IMR-90 (cell line): Measurements from ENCODE around the gene SETD6. TPM values are rescaled to one million over a fixed set of nuclear protein-coding genes. Genes with fewer than 3 reads are reported as not detected.

Source experiments
- ATAC-seq: fragments of 200-7000 bp; cut with Tn5 transposase; 2 replicates; pipeline ENCODE4 v1.9.1; 2020; ENCODE audit warnings: low read depth, mild to moderate bottlenecking, moderate library complexity
- BruUV-seq: library from RNA; stranded (reverse); fragments of 400-500 nt; replicated peaks from 2 replicates; lab custom pipeline; 2021; lab: Mats Ljungman, UMichigan
- CTCF ChIA-PET: fragments of 300-600 bp; formaldehyde crosslinking; extraction: SDS; loops from one replicate; lab custom pipeline; 2021; ENCODE audit warnings: antibody characterized with exemption; lab: Yijun Ruan, JAX
- POLR2A ChIA-PET: fragments of 300-600 bp; sonication (Branson Sonifier 250); formaldehyde crosslinking; loops from one replicate; lab custom pipeline; 2022; ENCODE audit warnings: antibody characterized with exemption; ENCODE audit not compliant: unreplicated experiment; lab: Charles Lee
- DNase-seq: peaks from one replicate; pipeline ENCODE4 v3.0.0; 2013
- H2AFZ ChIP-seq: replicated peaks from 2 replicates; pipeline ENCODE3; 2013; ENCODE audit warnings: low read length, mild to moderate bottlenecking; ENCODE audit not compliant: poor library complexity
- H2AK5ac ChIP-seq: 2 replicates; pipeline ENCODE4 v1.6.1; 2013; ENCODE audit warnings: low read depth, low read length, inconsistent platforms
- H2AK9ac ChIP-seq: replicated peaks from 2 replicates; pipeline ENCODE3; 2013; ENCODE audit warnings: mild to moderate bottlenecking, low read depth, low read length, moderate library complexity; ENCODE audit not compliant: poor library complexity
- H2BK120ac ChIP-seq: 2 replicates; pipeline ENCODE4 v1.6.1; 2013; ENCODE audit warnings: low read depth, low read length, inconsistent platforms
- H2BK15ac ChIP-seq: 3 replicates; pipeline ENCODE4 v1.6.1; 2013; ENCODE audit warnings: low read depth, low read length, inconsistent platforms
- H2BK20ac ChIP-seq: 2 replicates; pipeline ENCODE4 v1.6.1; 2013; ENCODE audit warnings: low read depth, mild to moderate bottlenecking, inconsistent platforms, low read length, moderate library complexity
- H2BK5ac ChIP-seq: 2 replicates; pipeline ENCODE4 v1.6.1; 2013; ENCODE audit warnings: mild to moderate bottlenecking, low read depth, low read length, inconsistent platforms; ENCODE audit not compliant: poor library complexity, severe bottlenecking
- H3K14ac ChIP-seq: replicated peaks from 2 replicates; pipeline ENCODE4 v1.6.1; 2013; ENCODE audit warnings: low read depth, low read length, inconsistent platforms
- H3K18ac ChIP-seq: 2 replicates; pipeline ENCODE4 v1.6.1; 2013; ENCODE audit warnings: low read depth, low read length, control low read depth
- H3K23ac ChIP-seq: 2 replicates; pipeline ENCODE4 v1.6.1; 2013; ENCODE audit warnings: low read depth, low read length, inconsistent platforms
- H3K27ac ChIP-seq: 2 replicates; pipeline ENCODE4 v1.5.1; 2013; ENCODE audit warnings: mild to moderate bottlenecking, control low read depth, low read length; ENCODE audit not compliant: insufficient read depth
- H3K27me3 ChIP-seq: 2 replicates; pipeline ENCODE4 v1.6.1; 2013; ENCODE audit warnings: low read length; ENCODE audit not compliant: control insufficient read depth, insufficient read depth
- H3K36me3 ChIP-seq: 2 replicates; pipeline ENCODE4 v1.6.1; 2013; ENCODE audit warnings: low read length, mixed read lengths; ENCODE audit not compliant: control insufficient read depth, insufficient read depth
- H3K4ac ChIP-seq: 2 replicates; pipeline ENCODE4 v1.6.1; 2013; ENCODE audit warnings: low read depth, low read length, inconsistent platforms
- H3K4me1 ChIP-seq: 2 replicates; pipeline ENCODE4 v1.6.1; 2013; ENCODE audit warnings: low read length, mixed read lengths; ENCODE audit not compliant: control insufficient read depth, insufficient read depth
- H3K4me2 ChIP-seq: 2 replicates; pipeline ENCODE4 v1.6.1; 2013; ENCODE audit warnings: low read depth, mild to moderate bottlenecking, control low read depth, low read length, moderate library complexity
- H3K4me3 ChIP-seq: 2 replicates; pipeline ENCODE4 v1.5.1; 2013; ENCODE audit warnings: low read depth, mild to moderate bottlenecking, control low read depth, low read length, moderate library complexity; ENCODE audit not compliant: insufficient read depth
- H3K56ac ChIP-seq: 2 replicates; pipeline ENCODE4 v1.6.1; 2013; ENCODE audit warnings: low read length, inconsistent platforms; ENCODE audit not compliant: insufficient read depth; ENCODE audit errors: extremely low read depth
- H3K79me1 ChIP-seq, 2 experiments: 2 replicates each; pipeline ENCODE4 v1.6.1; 2013; ENCODE audit warnings: low read length in 2 of 2, inconsistent platforms in 1 of 2, low read depth in 1 of 2
- H3K9ac ChIP-seq: 2 replicates; pipeline ENCODE4 v1.6.1; 2013; ENCODE audit warnings: low read depth, low read length, control low read depth
- H3K9me1 ChIP-seq: 2 replicates; pipeline ENCODE4 v1.6.1; 2013; ENCODE audit warnings: low read length, inconsistent platforms; ENCODE audit not compliant: insufficient read depth
- H3K9me3 ChIP-seq: 2 replicates; pipeline ENCODE4 v1.6.1; 2013; ENCODE audit warnings: low read length; ENCODE audit not compliant: control insufficient read depth, insufficient read depth
- H4K20me1 ChIP-seq: 2 replicates; pipeline ENCODE4 v1.6.1; 2013; ENCODE audit warnings: low read length, inconsistent platforms; ENCODE audit not compliant: insufficient read depth
- H4K5ac ChIP-seq: 2 replicates; pipeline ENCODE4 v1.6.1; 2013; ENCODE audit warnings: mild to moderate bottlenecking, low read depth, low read length, control low read depth
- H4K8ac ChIP-seq, 2 experiments: 2 replicates each; pipeline ENCODE4 v1.6.1; 2013; ENCODE audit warnings: low read depth in 2 of 2, low read length in 2 of 2, control low read depth in 1 of 2, inconsistent platforms in 1 of 2
- H4K91ac ChIP-seq: 2 replicates; pipeline ENCODE4 v1.6.1; 2013; ENCODE audit warnings: low read depth, low read length, inconsistent platforms; ENCODE audit not compliant: insufficient read depth
- CEBPB ChIP-seq: IDR thresholded peaks from 2 replicates; pipeline ENCODE4 v1.6.1; 2012; ENCODE audit warnings: low read depth, low read length, improper control_type of control experiment
- CHD1 ChIP-seq: IDR thresholded peaks from 2 replicates; pipeline ENCODE4 v1.6.1; 2012; ENCODE audit warnings: low read depth, low read length, improper control_type of control experiment
- FOS ChIP-seq: fragments of 150-350 bp; IDR thresholded peaks from 2 replicates; pipeline ENCODE4 v1.6.1; 2016; ENCODE audit warnings: low read depth, low read length
- MAZ ChIP-seq: IDR thresholded peaks from 2 replicates; pipeline ENCODE4 v1.6.1; 2012; ENCODE audit warnings: low read depth, mild to moderate bottlenecking, low read length, improper control_type of control experiment, moderate library complexity, borderline replicate concordance
- MXI1 ChIP-seq: IDR thresholded peaks from 2 replicates; pipeline ENCODE4 v1.6.1; 2012; ENCODE audit warnings: low read depth, mild to moderate bottlenecking, low read length, moderate library complexity, borderline replicate concordance
- POLR2A ChIP-seq: IDR thresholded peaks from 2 replicates; pipeline ENCODE4 v1.6.1; 2012; ENCODE audit warnings: mild to moderate bottlenecking, low read depth, low read length
- RAD21 ChIP-seq: IDR thresholded peaks from 2 replicates; pipeline ENCODE4 v1.6.1; 2012; ENCODE audit warnings: low read length, improper control_type of control experiment
- RFX5 ChIP-seq: IDR thresholded peaks from 2 replicates; pipeline ENCODE4 v1.8.0; 2012; ENCODE audit warnings: low read depth, mild to moderate bottlenecking, low read length, moderate library complexity
- SMC3 ChIP-seq: fragments of 150-350 bp; IDR thresholded peaks from 2 replicates; pipeline ENCODE4 v1.6.1; 2016; ENCODE audit warnings: low read depth, mild to moderate bottlenecking, antibody characterized with exemption, low read length, moderate library complexity
- dilution Hi-C: fragments of 300-500 bp; cut with HindIII; formaldehyde crosslinking; loops from one replicate; pipeline ENCODE4 v1.14.3; 2018; ENCODE audit warnings: low sequenced_read_pairs; ENCODE audit not compliant: unreplicated experiment
- in situ Hi-C: fragments of 300-500 bp; cut with MboI; formaldehyde crosslinking; loops from 3 replicates; pipeline ENCODE4 v1.14.3; 2019; ENCODE audit warnings: low sequenced_read_pairs, inconsistent platforms, mixed read lengths
- intact Hi-C: fragments of 100-400 bp; cut with micrococcal nuclease; formaldehyde crosslinking; loops from 2 replicates; pipeline ENCODE4 v1.10.0; 2022
- polyA plus RNA-seq, 3 experiments: library from polyadenylated mRNA; depleted of rRNA; stranded (reverse); fragments of >200 nt; gene quantifications; 2 replicates each; pipeline ENCODE4 v1.2.3, GENCODE V29; 2012; ENCODE audit warnings: low replicate concordance in 1 of 3
- total RNA-seq: library from RNA; depleted of rRNA; stranded (reverse); fragments of >200 nt; gene quantifications from 2 replicates; pipeline ENCODE4 v1.2.3, GENCODE V29; 2012
- TF ChIP-seq, protein P1 (sequence below): fragments of 150-350 bp; IDR thresholded peaks from 2 replicates; pipeline ENCODE4 v1.6.1; 2016; ENCODE audit warnings: low read depth, mild to moderate bottlenecking, low read length, moderate library complexity, borderline replicate concordance
- TF ChIP-seq, protein P2 (sequence below): fragments of 150-350 bp; IDR thresholded peaks from 2 replicates; pipeline ENCODE4 v1.6.1; 2017; ENCODE audit warnings: mild to moderate bottlenecking, antibody characterized with exemption, low read length, low read depth
- TF ChIP-seq, protein P3 (sequence below): conservative IDR thresholded peaks from 2 replicates; pipeline ENCODE4 v1.5.1; 2012; ENCODE audit warnings: mild to moderate bottlenecking, low read depth, low read length, improper control_type of control experiment

The SETD6 gene
- total and polyA plus RNA-seq, 2 of the 4 experiments (the other 2 are of a cell fraction) = 3.2 to 6.4 TPM

DNA sequence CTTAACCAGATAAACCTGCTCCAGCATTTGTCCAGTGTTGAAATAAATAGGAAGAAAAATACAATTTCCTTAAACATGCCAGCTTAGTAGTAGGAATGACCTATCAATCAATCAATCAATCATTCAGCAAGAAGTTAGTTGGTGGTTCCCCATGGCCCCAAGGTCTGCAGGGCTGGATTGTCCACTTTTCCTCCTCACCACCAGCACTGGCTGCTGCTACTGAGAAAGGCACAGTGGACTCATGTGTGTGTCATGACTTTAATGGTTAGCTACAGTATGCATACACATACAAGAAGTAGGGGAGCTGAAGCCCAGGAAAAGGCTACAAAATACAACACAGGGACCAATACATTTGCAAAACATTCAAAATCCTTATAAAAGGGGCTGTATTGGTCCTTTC is 4.4 kb downstream of the SETD6 start:
- H2AK5ac ChIP-seq = no peak overlapping the region
- H4K8ac ChIP-seq = no peak overlapping the region
- H3K4ac ChIP-seq = no peak overlapping the region
- no peak overlapping the region for H2AK9ac ChIP-seq
- intact Hi-C loops (no loop called here), in situ Hi-C loops (no loop called here), dilution Hi-C loops (no loop called here)
- H4K20me1 ChIP-seq = peaks cover 5% of the 10 kb centered on the region; the same call in 1 of the 2 replicates
- no peaks in the 10 kb centered on the region; the same call in 1 of the 2 replicates for H3K9me1 ChIP-seq
- H3K9me3 ChIP-seq = no peaks in the 10 kb centered on the region
- TF ChIP-seq FOS (no peak), CHD1 (no peak), MXI1 (no peak), CEBPB (no peak), RAD21 (no peak), SMC3 (no peak), MAZ (no peak), RFX5 (no peak), POLR2A (no peak)
- TF ChIP-seq, protein P1, sequence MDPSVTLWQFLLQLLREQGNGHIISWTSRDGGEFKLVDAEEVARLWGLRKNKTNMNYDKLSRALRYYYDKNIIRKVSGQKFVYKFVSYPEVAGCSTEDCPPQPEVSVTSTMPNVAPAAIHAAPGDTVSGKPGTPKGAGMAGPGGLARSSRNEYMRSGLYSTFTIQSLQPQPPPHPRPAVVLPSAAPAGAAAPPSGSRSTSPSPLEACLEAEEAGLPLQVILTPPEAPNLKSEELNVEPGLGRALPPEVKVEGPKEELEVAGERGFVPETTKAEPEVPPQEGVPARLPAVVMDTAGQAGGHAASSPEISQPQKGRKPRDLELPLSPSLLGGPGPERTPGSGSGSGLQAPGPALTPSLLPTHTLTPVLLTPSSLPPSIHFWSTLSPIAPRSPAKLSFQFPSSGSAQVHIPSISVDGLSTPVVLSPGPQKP = no peak
- TF ChIP-seq, protein P2, sequence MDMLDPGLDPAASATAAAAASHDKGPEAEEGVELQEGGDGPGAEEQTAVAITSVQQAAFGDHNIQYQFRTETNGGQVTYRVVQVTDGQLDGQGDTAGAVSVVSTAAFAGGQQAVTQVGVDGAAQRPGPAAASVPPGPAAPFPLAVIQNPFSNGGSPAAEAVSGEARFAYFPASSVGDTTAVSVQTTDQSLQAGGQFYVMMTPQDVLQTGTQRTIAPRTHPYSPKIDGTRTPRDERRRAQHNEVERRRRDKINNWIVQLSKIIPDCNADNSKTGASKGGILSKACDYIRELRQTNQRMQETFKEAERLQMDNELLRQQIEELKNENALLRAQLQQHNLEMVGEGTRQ = no peak
- TF ChIP-seq, protein P3, sequence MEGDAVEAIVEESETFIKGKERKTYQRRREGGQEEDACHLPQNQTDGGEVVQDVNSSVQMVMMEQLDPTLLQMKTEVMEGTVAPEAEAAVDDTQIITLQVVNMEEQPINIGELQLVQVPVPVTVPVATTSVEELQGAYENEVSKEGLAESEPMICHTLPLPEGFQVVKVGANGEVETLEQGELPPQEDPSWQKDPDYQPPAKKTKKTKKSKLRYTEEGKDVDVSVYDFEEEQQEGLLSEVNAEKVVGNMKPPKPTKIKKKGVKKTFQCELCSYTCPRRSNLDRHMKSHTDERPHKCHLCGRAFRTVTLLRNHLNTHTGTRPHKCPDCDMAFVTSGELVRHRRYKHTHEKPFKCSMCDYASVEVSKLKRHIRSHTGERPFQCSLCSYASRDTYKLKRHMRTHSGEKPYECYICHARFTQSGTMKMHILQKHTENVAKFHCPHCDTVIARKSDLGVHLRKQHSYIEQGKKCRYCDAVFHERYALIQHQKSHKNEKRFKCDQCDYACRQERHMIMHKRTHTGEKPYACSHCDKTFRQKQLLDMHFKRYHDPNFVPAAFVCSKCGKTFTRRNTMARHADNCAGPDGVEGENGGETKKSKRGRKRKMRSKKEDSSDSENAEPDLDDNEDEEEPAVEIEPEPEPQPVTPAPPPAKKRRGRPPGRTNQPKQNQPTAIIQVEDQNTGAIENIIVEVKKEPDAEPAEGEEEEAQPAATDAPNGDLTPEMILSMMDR = no peak
- DNase-seq (no peak), ATAC-seq (no peak)
- H2BK20ac ChIP-seq = no peak overlapping the region
- no peak overlapping the region for H4K5ac ChIP-seq
- H3K23ac ChIP-seq = no peak overlapping the region
- BruUV-seq = no TSS peak
- no peak overlapping the region for H2AFZ ChIP-seq
- no peaks in the 10 kb centered on the region for H3K27me3 ChIP-seq
- H4K91ac ChIP-seq = no peak overlapping the region
- H3K14ac ChIP-seq = no peak overlapping the region
- peaks cover 52% of the 10 kb centered on the region for H3K36me3 ChIP-seq
- peaks cover 18 to 22% of the 10 kb centered on the region in 2 experiments for H3K79me1 ChIP-seq
- H3K18ac ChIP-seq = no peak overlapping the region
- 0 out of 2 replicates have a peak, but pooled peaks cover 2% of the 10 kb centered on the region for H3K4me1 ChIP-seq
- H2BK120ac ChIP-seq = no peak overlapping the region
- CTCF ChIA-PET = no interaction called here
- no peak overlapping the region for H3K4me2 ChIP-seq
- H2BK5ac ChIP-seq = no peak overlapping the region
- no peak overlapping the region for H3K56ac ChIP-seq
- POLR2A ChIA-PET = no interaction called here
- no peak overlapping the region for H3K9ac ChIP-seq
- no peak overlapping the region for H2BK15ac ChIP-seq
- H3K4me3 ChIP-seq = no peak overlapping the region
- no peak overlapping the region for H3K27ac ChIP-seq
